Bronchial epithelial cell (primary cell): ENCODE data around the gene SLC45A1. TPM values are rescaled to one million over a fixed set of nuclear protein-coding genes. Genes with fewer than 3 reads are reported as not detected.

Experiments
- DNase-seq: peaks from one replicate; pipeline ENCODE4 v3.0.0-alpha.2; 2010; ENCODE audit warnings: low read depth
- FAIRE-seq: peaks from 2 replicates; lab custom pipeline; 2011; peaks lifted over from hg19 to GRCh38; lab: Jason Lieb, UNC
- H3K27me3 ChIP-seq: 2 replicates; pipeline ENCODE4 v1.5.1; 2011; ENCODE audit warnings: low read length; ENCODE audit not compliant: control insufficient read depth, insufficient read depth
- H3K36me3 ChIP-seq: 2 replicates; pipeline ENCODE4 v1.5.1; 2011; ENCODE audit warnings: low read length; ENCODE audit not compliant: control insufficient read depth, insufficient read depth
- H3K4me3 ChIP-seq: 2 replicates; pipeline ENCODE4 v1.5.1; 2011; ENCODE audit warnings: mild to moderate bottlenecking, low read depth, low read length, control low read depth
- total RNA-seq: library from RNA; depleted of rRNA; stranded (reverse); fragments of >200 nt; gene quantifications from 2 replicates; pipeline ENCODE4 v1.2.1, GENCODE V29; 2014
- TF ChIP-seq, protein P1 (sequence below): IDR thresholded peaks from 2 replicates; pipeline ENCODE4 v1.5.1; 2011; ENCODE audit warnings: mild to moderate bottlenecking, moderate library complexity, low read length, control low read depth, inconsistent platforms; ENCODE audit not compliant: insufficient read depth, severe bottlenecking

Gene SLC45A1
- total RNA-seq, 1 donor from 2014 or later, result 0.26 TPM

DNA sequence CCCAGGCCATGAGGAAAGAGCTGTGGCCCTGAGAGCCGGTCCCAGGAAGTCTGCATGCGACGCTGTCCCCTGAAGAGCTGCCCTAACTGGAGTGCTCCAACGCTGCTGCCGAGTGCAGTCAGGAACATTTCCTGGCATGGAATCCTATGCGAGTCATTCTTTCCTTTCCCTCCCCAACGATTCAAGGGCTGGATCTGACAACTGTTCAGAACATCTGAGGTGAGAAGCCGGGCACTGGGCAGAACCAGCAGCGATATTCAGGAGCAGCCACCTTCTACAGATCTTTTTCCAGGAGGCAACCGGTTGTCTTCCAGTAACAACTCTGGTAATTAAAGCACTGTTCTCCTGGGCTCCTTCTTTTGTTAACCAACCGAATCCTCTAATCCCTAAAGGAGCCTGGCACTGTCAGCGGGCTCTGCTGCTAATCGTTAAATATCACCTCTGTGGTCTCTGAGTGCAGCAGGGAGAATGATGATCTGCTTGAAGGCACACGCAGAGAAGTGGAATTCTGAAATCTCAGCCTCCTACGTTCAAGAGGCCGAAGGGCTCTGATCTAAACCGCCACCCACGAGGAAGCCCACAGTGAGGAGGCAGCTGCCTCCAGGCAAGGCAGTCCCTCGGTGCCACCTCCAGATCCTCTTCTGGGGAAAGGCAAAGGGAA, 55.8 kb downstream of the SLC45A1 start:
- peak; percentile 56 for DNase-seq
- H3K36me3 ChIP-seq, result peaks cover 1% of the 10 kb centered on the region
- no peak for FAIRE-seq
- no peaks in the 10 kb centered on the region for H3K27me3 ChIP-seq
- H3K4me3 ChIP-seq, result no peak overlapping the region
- TF ChIP-seq, protein P1, sequence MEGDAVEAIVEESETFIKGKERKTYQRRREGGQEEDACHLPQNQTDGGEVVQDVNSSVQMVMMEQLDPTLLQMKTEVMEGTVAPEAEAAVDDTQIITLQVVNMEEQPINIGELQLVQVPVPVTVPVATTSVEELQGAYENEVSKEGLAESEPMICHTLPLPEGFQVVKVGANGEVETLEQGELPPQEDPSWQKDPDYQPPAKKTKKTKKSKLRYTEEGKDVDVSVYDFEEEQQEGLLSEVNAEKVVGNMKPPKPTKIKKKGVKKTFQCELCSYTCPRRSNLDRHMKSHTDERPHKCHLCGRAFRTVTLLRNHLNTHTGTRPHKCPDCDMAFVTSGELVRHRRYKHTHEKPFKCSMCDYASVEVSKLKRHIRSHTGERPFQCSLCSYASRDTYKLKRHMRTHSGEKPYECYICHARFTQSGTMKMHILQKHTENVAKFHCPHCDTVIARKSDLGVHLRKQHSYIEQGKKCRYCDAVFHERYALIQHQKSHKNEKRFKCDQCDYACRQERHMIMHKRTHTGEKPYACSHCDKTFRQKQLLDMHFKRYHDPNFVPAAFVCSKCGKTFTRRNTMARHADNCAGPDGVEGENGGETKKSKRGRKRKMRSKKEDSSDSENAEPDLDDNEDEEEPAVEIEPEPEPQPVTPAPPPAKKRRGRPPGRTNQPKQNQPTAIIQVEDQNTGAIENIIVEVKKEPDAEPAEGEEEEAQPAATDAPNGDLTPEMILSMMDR, result no peak

DNA sequence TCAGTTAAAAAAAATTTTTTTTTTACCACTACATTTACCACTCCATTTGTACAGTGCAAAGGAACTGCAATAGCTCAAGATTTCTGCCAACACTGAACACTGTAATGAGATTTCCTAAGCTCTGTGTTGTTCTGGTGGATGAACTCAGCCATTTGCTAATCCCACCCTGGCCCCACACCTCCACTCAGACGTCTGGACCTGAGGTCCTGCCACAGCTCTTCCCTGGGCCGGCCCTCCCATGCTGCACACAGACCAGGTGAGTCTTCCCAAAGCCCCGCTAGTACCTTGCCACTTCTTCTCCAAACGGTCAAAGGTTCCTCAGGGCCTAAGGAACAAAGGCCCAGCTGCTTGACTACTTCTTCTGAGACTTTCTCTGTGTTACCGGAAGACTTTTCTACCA, 56.4 kb downstream of the SLC45A1 start:
- TF ChIP-seq, protein P1, result no peak
- FAIRE-seq, result no peak
- DNase-seq, result no peak
- no peaks in the 10 kb centered on the region for H3K27me3 ChIP-seq
- H3K4me3 ChIP-seq, result no peak overlapping the region
- peaks cover 1% of the 10 kb centered on the region for H3K36me3 ChIP-seq

DNA sequence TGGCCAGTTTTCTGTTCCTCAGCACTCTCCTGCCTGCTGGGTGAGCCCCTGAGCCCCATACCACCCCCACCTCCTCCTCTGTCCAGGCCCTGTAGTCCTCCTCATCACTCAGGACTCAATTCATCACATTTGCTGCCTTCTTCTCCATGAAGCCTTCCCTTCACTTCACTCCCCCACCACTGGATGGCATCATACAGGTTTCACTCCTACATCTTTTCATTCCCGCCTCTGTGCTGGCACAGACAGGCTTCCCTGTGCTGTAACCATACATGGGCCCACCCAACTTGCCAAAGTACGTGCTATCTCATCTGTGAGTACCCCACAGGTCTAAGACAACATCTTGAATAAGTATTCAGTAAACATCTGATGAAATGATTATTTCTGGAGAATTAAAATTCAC, 56.9 kb downstream of the SLC45A1 start:
- DNase-seq (peak; percentile 55), FAIRE-seq (no peak)
- H3K36me3 ChIP-seq, result peaks cover 1% of the 10 kb centered on the region
- no peak overlapping the region for H3K4me3 ChIP-seq
- TF ChIP-seq, protein P1, result peak; percentile 67
- H3K27me3 ChIP-seq, result no peaks in the 10 kb centered on the region

DNA sequence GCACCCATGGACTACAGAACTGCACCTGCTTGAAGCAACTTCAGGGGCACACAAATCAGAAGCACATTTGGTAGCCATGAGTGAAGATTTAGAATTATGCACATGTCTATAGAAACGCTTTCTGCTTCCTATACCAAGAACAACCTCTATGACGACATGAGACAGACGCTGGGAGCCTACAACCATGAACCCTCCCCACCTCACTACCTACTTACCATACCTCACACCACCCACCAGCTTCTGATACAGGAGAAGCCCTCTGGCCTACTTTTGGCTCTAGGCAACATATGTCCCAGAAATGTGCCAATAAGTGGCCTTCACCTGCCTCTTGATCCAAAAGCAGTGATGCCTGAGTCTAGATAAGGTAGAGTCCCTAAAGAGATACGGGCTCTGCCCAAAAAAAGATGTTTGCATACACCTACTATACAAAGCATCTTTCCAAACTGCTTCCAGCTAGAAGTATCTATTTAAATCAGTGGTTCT, 58.5 kb downstream of the SLC45A1 start:
- H3K36me3 ChIP-seq, result peaks cover 1% of the 10 kb centered on the region
- no peaks in the 10 kb centered on the region for H3K27me3 ChIP-seq
- TF ChIP-seq, protein P1, result no peak
- no peak for DNase-seq
- no peak overlapping the region for H3K4me3 ChIP-seq
- no peak for FAIRE-seq

DNA sequence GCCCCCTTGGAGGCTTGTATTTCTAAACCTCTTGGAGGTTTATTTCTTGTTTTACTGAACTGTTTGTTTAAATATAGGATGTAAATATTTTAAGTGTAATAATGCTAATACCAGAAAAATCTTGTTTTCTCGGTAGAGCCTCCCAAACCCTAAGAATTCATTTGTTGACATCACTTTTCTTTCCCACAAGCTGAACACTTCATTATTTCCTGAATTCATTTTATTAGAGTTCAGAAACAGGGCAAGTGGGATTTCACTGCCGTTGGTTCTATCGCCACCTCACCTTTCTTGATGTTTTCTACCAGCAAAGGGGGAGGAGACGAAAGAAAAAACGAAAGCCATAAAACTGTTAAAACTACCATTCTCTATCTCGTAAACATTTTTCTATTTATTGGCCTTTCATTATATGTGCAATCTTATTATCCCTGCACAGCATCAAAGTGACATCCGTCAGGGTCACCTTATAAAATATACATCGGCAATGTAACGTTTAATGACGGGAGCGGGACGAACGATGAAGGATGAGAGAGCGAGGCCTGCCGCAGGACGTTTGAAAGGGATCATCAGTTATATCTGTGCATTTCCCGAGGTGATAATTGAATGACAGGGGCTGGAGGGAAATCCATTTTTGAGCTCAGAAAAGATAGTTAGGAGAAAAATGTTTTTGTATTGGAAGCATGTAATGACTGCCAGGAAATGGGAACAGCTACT, 59.5 kb downstream of the SLC45A1 start:
- H3K4me3 ChIP-seq, result no peak overlapping the region
- TF ChIP-seq, protein P1, result no peak
- peaks cover 1% of the 10 kb centered on the region for H3K36me3 ChIP-seq
- no peaks in the 10 kb centered on the region for H3K27me3 ChIP-seq
- FAIRE-seq (no peak), DNase-seq (no peak)
